Calu3 (cell line): ENCODE measurements around the gene NRG3. TPM values are rescaled to one million over a fixed set of nuclear protein-coding genes. Genes with fewer than 3 reads are reported as not detected.

Experiments
- BruUV-seq: library from RNA; stranded (reverse); fragments of 400-500 nt; replicated peaks from 2 replicates; lab custom pipeline; 2021; lab: Mats Ljungman, UMichigan
- CTCF ChIA-PET: fragments of 300-600 bp; sonication (Branson Sonifier 250); formaldehyde crosslinking; loops from one replicate; lab custom pipeline; 2022; ENCODE audit warnings: antibody characterized with exemption; lab: Charles Lee
- DNase-seq: peaks from one replicate; pipeline ENCODE4 v3.0.0; 2022
- H3K27ac Mint-ChIP-seq: one replicate; pipeline ENCODE4 v1.8.0; 2022; ENCODE audit warnings: mixed read lengths; ENCODE audit not compliant: unreplicated experiment
- H3K27me3 Mint-ChIP-seq: one replicate; pipeline ENCODE4 v1.8.0; 2022; ENCODE audit warnings: mixed read lengths; ENCODE audit not compliant: unreplicated experiment
- H3K36me3 Mint-ChIP-seq: one replicate; pipeline ENCODE4 v1.8.0; 2022; ENCODE audit warnings: mild to moderate bottlenecking, moderate library complexity, mixed read lengths; ENCODE audit not compliant: insufficient read depth, unreplicated experiment
- H3K4me1 Mint-ChIP-seq: one replicate; pipeline ENCODE4 v1.8.0; 2022; ENCODE audit warnings: mild to moderate bottlenecking, low read depth, mixed read lengths; ENCODE audit not compliant: unreplicated experiment
- H3K4me3 Mint-ChIP-seq: one replicate; pipeline ENCODE4 v1.8.0; 2022; ENCODE audit warnings: mild to moderate bottlenecking, low read depth, moderate library complexity, mixed read lengths; ENCODE audit not compliant: unreplicated experiment
- H3K9me3 Mint-ChIP-seq: one replicate; pipeline ENCODE4 v1.8.0; 2022; ENCODE audit warnings: low read depth, mixed read lengths; ENCODE audit not compliant: unreplicated experiment
- CTCF ChIP-seq: fragments of 200-600 bp; IDR thresholded peaks from one replicate; pipeline ENCODE4 v1.8.0; 2022; ENCODE audit warnings: antibody characterized with exemption; ENCODE audit not compliant: unreplicated experiment
- intact Hi-C: fragments of 100-400 bp; cut with micrococcal nuclease; formaldehyde crosslinking; loops from one replicate; pipeline ENCODE4 v1.10.0; 2022; ENCODE audit not compliant: unreplicated experiment
- total RNA-seq: library from RNA; stranded (reverse); gene quantifications from 2 replicates; pipeline ENCODE4 v1.2.3, GENCODE V29; 2022

Gene NRG3
- total RNA-seq, 1 experiment from 2014 or later: 46.3 TPM

GRCh38 chr10:82880776-82881290 is 1005.8 kb downstream of the NRG3 start:
- DNase-seq: no peak
- H3K36me3 Mint-ChIP-seq: no peaks in the 10 kb centered on the region
- CTCF ChIA-PET: no interaction called here
- H3K4me3 Mint-ChIP-seq: no peak overlapping the region
- BruUV-seq: no TSS peak
- intact Hi-C loops: no loop called here
- H3K27me3 Mint-ChIP-seq: no peaks in the 10 kb centered on the region
- H3K9me3 Mint-ChIP-seq: no peaks in the 10 kb centered on the region
- no peak overlapping the region for H3K27ac Mint-ChIP-seq
- TF ChIP-seq CTCF: no peak
- no peaks in the 10 kb centered on the region for H3K4me1 Mint-ChIP-seq

- Mint-ChIP-seq H3K9me3 (no peaks in the 10 kb centered on the region), H3K4me3 (no peak overlapping the region), H3K4me1 (no peaks in the 10 kb centered on the region), H3K27me3 (no peaks in the 10 kb centered on the region), H3K36me3 (no peaks in the 10 kb centered on the region), H3K27ac (no peak overlapping the region)
- TF ChIP-seq CTCF: no peak
- intact Hi-C loops: no loop called here
- BruUV-seq: no TSS peak
- DNase-seq: no peak
- CTCF ChIA-PET: no interaction called here
Observed at GRCh38 chr10:82882722-82883121, 1007.7 kb downstream of the NRG3 start.

GRCh38 chr10:82883603-82884002 is 1008.6 kb downstream of the NRG3 start:
- no peak for TF ChIP-seq CTCF
- no peak for DNase-seq
- no peaks in the 10 kb centered on the region for H3K4me1 Mint-ChIP-seq
- no peak overlapping the region for H3K4me3 Mint-ChIP-seq
- no peak overlapping the region for H3K27ac Mint-ChIP-seq
- no peaks in the 10 kb centered on the region for H3K36me3 Mint-ChIP-seq
- no peaks in the 10 kb centered on the region for H3K27me3 Mint-ChIP-seq
- no TSS peak for BruUV-seq
- H3K9me3 Mint-ChIP-seq: no peaks in the 10 kb centered on the region
- intact Hi-C loops: no loop called here
- CTCF ChIA-PET: no interaction called here

GRCh38 chr10:82887488-82887887 is 1012.5 kb downstream of the NRG3 start:
- DNase-seq: no peak
- no peaks in the 10 kb centered on the region for H3K9me3 Mint-ChIP-seq
- no TSS peak for BruUV-seq
- intact Hi-C loops: no loop called here
- CTCF ChIA-PET: no interaction called here
- H3K4me3 Mint-ChIP-seq: no peak overlapping the region
- H3K4me1 Mint-ChIP-seq: no peaks in the 10 kb centered on the region
- H3K27ac Mint-ChIP-seq: no peak overlapping the region
- no peaks in the 10 kb centered on the region for H3K27me3 Mint-ChIP-seq
- no peaks in the 10 kb centered on the region for H3K36me3 Mint-ChIP-seq
- TF ChIP-seq CTCF: no peak
